Esophagus muscularis mucosa (tissue), 4 donors: ENCODE results near the gene ITPRID2. TPM values are rescaled to one million over a fixed set of nuclear protein-coding genes. Genes with fewer than 3 reads are reported as not detected.

ENCODE experiments used
- DNase-seq: peaks from one replicate; pipeline ENCODE4 v3.0.0-alpha.2; 2017; ENCODE audit errors: extremely low spot score
- H3K27ac ChIP-seq, 4 donors: fragments of 200-600 bp; sonication (generic); replicated peaks in 1 of 4; 1 replicate in 3 of 4; 2 replicates in 1 of 4; pipeline ENCODE4 v1.5.1; 2016 to 2019; ENCODE audit warnings: mild to moderate bottlenecking in 1 of 4
- H3K27me3 ChIP-seq, 4 donors: fragments of 200-600 bp; sonication (generic); one replicate each; pipeline versions ENCODE4 v1.5.1 to v1.6.0; 2016 to 2019
- H3K36me3 ChIP-seq, 4 donors: fragments of 200-600 bp; sonication (generic); one replicate each; pipeline ENCODE4 v1.5.1; 2016 to 2019
- H3K4me1 ChIP-seq, 4 donors: fragments of 200-600 bp; sonication (generic); one replicate each; pipeline ENCODE4 v1.5.1; 2016 to 2019
- H3K4me3 ChIP-seq, 4 donors: fragments of 200-600 bp; sonication (generic); 1 replicate in 2 of 4; 2 replicates in 2 of 4; pipeline ENCODE4 v1.5.1; 2016 to 2019; ENCODE audit warnings: mild to moderate bottlenecking in 4 of 4, moderate library complexity in 1 of 4
- H3K9me3 ChIP-seq, 4 donors: fragments of 200-600 bp; sonication (generic); 1 replicate in 3 of 4; 2 replicates in 1 of 4; pipeline ENCODE4 v1.5.1; 2016 to 2019
- CTCF ChIP-seq, 3 experiments: fragments of 200-600 bp in 2 of 3; fragments of 450-650 bp in 1 of 3; sonication (generic) in 2 of 3; IDR thresholded peaks; one replicate each; pipeline ENCODE4 v1.5.1; 2017 to 2019; ENCODE audit warnings: antibody characterized with exemption in 3 of 3, mild to moderate bottlenecking in 2 of 3, moderate library complexity in 1 of 3
- EP300 ChIP-seq: sonication (generic); formaldehyde crosslinking; IDR thresholded peaks from one replicate; pipeline ENCODE4 v1.6.1; 2017; ENCODE audit warnings: antibody characterized with exemption
- POLR2A ChIP-seq: fragments of 450-650 bp; IDR thresholded peaks from one replicate; pipeline ENCODE4 v1.6.1; 2017; ENCODE audit warnings: antibody characterized with exemption, moderate library complexity, mild to moderate bottlenecking, low read depth
- POLR2AphosphoS5 ChIP-seq, 2 donors: sonication (generic); formaldehyde crosslinking; IDR thresholded peaks; one replicate each; pipeline ENCODE4 v1.6.1; 2017; ENCODE audit warnings: antibody characterized with exemption in 2 of 2
- WGBS: methylation state at CpG from one replicate; pipeline ENCODE4 v1.1.5; 2018; 5-methylcytosine and 5-hydroxymethylcytosine counted together
- intact Hi-C: fragments of 100-400 bp; cut with DNase I; formaldehyde crosslinking; loops from one replicate; pipeline ENCODE4 v1.15.1; 2023
- total RNA-seq, 4 donors: library from RNA; depleted of rRNA; stranded (reverse); fragments of >200 nt; gene quantifications; one replicate each; pipeline versions ENCODE4 v1.1.0 to v1.2.1, GENCODE V29; 2016

The ITPRID2 gene
- total RNA-seq, 4 donors from 2014 or later, result 98.6 to 113 (median 103) TPM

GRCh38 chr2:181971032-181971431, 79.5 kb downstream of the ITPRID2 start:
- H3K36me3 ChIP-seq, result no peaks in the 10 kb centered on the region
- no peaks in the 10 kb centered on the region for H3K4me1 ChIP-seq
- intact Hi-C loops, result no loop called here
- no peak overlapping the region for H3K4me3 ChIP-seq
- no peak overlapping the region for H3K27ac ChIP-seq
- TF ChIP-seq EP300 (no peak), POLR2AphosphoS5 (IDR thresholded peaks at IDR 0.05) (no peak), POLR2A (no peak), CTCF (IDR thresholded peaks at IDR 0.05) (no peak)
- no peaks in the 10 kb centered on the region for H3K9me3 ChIP-seq
- 75% methylated on average over 3 of the region's 3 CpGs for WGBS
- no peaks in the 10 kb centered on the region for H3K27me3 ChIP-seq
- no peak for DNase-seq

- DNase-seq, result no peak
- no peak overlapping the region for H3K4me3 ChIP-seq
- TF ChIP-seq EP300 (no peak), CTCF (IDR thresholded peaks at IDR 0.05) (no peak), POLR2AphosphoS5 (IDR thresholded peaks at IDR 0.05) (no peak), POLR2A (no peak)
- H3K36me3 ChIP-seq, result no peaks in the 10 kb centered on the region
- H3K4me1 ChIP-seq, result no peaks in the 10 kb centered on the region
- 92% methylated on average over 5 of the region's 5 CpGs for WGBS
- intact Hi-C loops, result no loop called here
- H3K27ac ChIP-seq, result no peak overlapping the region
- no peaks in the 10 kb centered on the region for H3K27me3 ChIP-seq
- no peaks in the 10 kb centered on the region for H3K9me3 ChIP-seq
Observed at GRCh38 chr2:181972431-181973170, 81.1 kb downstream of the ITPRID2 start.

- Histone ChIP-seq H3K27me3 (no peaks in the 10 kb centered on the region), H3K27ac (no peak overlapping the region), H3K9me3 (no peaks in the 10 kb centered on the region), H3K36me3 (no peaks in the 10 kb centered on the region), H3K4me3 (no peak overlapping the region), H3K4me1 (no peaks in the 10 kb centered on the region)
- intact Hi-C loops, result no loop called here
- no peak for DNase-seq
- 68% methylated on average over 5 of the region's 5 CpGs for WGBS
- TF ChIP-seq CTCF (IDR thresholded peaks at IDR 0.05) (no peak), EP300 (no peak), POLR2A (no peak), POLR2AphosphoS5 (IDR thresholded peaks at IDR 0.05) (no peak)
Observed at GRCh38 chr2:181973171-181973783, 81.7 kb downstream of the ITPRID2 start.

- TF ChIP-seq EP300 (no peak), POLR2AphosphoS5 (IDR thresholded peaks at IDR 0.05) (no peak), CTCF (IDR thresholded peaks at IDR 0.05) (no peak), POLR2A (no peak)
- no peak overlapping the region for H3K27ac ChIP-seq
- WGBS, result 93% methylated on average over 5 of the region's 5 CpGs
- DNase-seq, result no peak
- no peaks in the 10 kb centered on the region for H3K9me3 ChIP-seq
- intact Hi-C loops, result no loop called here
- H3K27me3 ChIP-seq, result no peaks in the 10 kb centered on the region
- H3K36me3 ChIP-seq, result no peaks in the 10 kb centered on the region
- H3K4me3 ChIP-seq, result no peak overlapping the region
- H3K4me1 ChIP-seq, result no peaks in the 10 kb centered on the region
Observed at GRCh38 chr2:181977661-181978350, 86.3 kb downstream of the ITPRID2 start.
